Medulla oblongata (tissue), 1 donor: ENCODE measurements around the gene FCRL6.

Experiments
- DNase-seq: peaks from one replicate; pipeline ENCODE4 v3.0.0-alpha.2; 2015; ENCODE audit errors: extremely low spot score

Gene FCRL6

GRCh38 chr1:159802111-159802510 is at the start of gene FCRL6:
Gene FCRL6 (plus strand): TSS chr1:159802360. CDS start chr1:159802425, 65 bp downstream.
- DNase-seq = no peak

GRCh38 chr1:159753386-159753785 is 48.8 kb upstream of the FCRL6 start:
- no peak for DNase-seq

GRCh38 chr1:159755451-159756007 is 46.6 kb upstream of the FCRL6 start:
- DNase-seq = no peak

GRCh38 chr1:159756397-159756796 is 45.8 kb upstream of the FCRL6 start:
- DNase-seq = peak; percentile 39

- no peak for DNase-seq
These were observed 38.5 kb upstream of the FCRL6 start for GRCh38 chr1:159763686-159764085.

- DNase-seq = no peak
These were observed 36.4 kb upstream of the FCRL6 start for GRCh38 chr1:159765806-159766205.

- no peak for DNase-seq
These were observed 30.8 kb upstream of the FCRL6 start for GRCh38 chr1:159771127-159771895.

- no peak for DNase-seq
These were observed 27.7 kb upstream of the FCRL6 start for GRCh38 chr1:159774465-159774864.

GRCh38 chr1:159775716-159776115 is 26.4 kb upstream of the FCRL6 start:
- no peak for DNase-seq

- no peak for DNase-seq
These were observed 23.9 kb upstream of the FCRL6 start for GRCh38 chr1:159778266-159778665.

GRCh38 chr1:159779403-159779851 is 22.7 kb upstream of the FCRL6 start:
- DNase-seq = no peak

GRCh38 chr1:159780583-159781582 is 21.3 kb upstream of the FCRL6 start, which contains the start of gene DUSP23:
Gene DUSP23 (plus strand): TSS chr1:159780962. CDS start chr1:159781101, 139 bp downstream.
- DNase-seq = peak; percentile 98

- no peak for DNase-seq
These were observed 20.2 kb upstream of the FCRL6 start for GRCh38 chr1:159781992-159782391.

- no peak for DNase-seq
These were observed 18.4 kb upstream of the FCRL6 start for GRCh38 chr1:159783724-159784123.

- DNase-seq = no peak
These were observed 15.7 kb upstream of the FCRL6 start for GRCh38 chr1:159786465-159786864.

GRCh38 chr1:159786966-159787365 is 15.2 kb upstream of the FCRL6 start:
- no peak for DNase-seq

- peak; percentile 20 for DNase-seq
These were observed 11.8 kb upstream of the FCRL6 start for GRCh38 chr1:159790237-159790917.

GRCh38 chr1:159791031-159791430 is 11.1 kb upstream of the FCRL6 start:
- no peak for DNase-seq

- no peak for DNase-seq
These were observed 10.7 kb upstream of the FCRL6 start for GRCh38 chr1:159791461-159791860.

GRCh38 chr1:159795534-159795933 is 6.6 kb upstream of the FCRL6 start:
- DNase-seq = no peak

GRCh38 chr1:159798893-159799292 is 3.3 kb upstream of the FCRL6 start:
- peak; percentile 78 for DNase-seq
